Ramos (cell line): Measurements from ENCODE around the gene CNNM3.
"Not testable (repeated sequence)": the region's sequence is repeated elsewhere in the genome, so short reads cannot be mapped to it uniquely, and the experiment has no call there.

ENCODE experiments used
- in situ Hi-C: fragments of 300-500 bp; cut with MboI; formaldehyde crosslinking; loops from one replicate; pipeline ENCODE4 v1.14.3; 2022; ENCODE audit warnings: low sequenced_read_pairs; ENCODE audit not compliant: unreplicated experiment

Gene CNNM3

GRCh38 chr2:96816127-96816835 lies at the start of gene CNNM3:
Gene CNNM3, plus strand, starts transcription at chr2:96816268. Its CDS starts 10 bp downstream, at chr2:96816278.
- in situ Hi-C loops: no loop called here

GRCh38 chr2:96767135-96767871 lies 48.8 kb upstream of the CNNM3 start:
- in situ Hi-C loops: no loop called here

DNA sequence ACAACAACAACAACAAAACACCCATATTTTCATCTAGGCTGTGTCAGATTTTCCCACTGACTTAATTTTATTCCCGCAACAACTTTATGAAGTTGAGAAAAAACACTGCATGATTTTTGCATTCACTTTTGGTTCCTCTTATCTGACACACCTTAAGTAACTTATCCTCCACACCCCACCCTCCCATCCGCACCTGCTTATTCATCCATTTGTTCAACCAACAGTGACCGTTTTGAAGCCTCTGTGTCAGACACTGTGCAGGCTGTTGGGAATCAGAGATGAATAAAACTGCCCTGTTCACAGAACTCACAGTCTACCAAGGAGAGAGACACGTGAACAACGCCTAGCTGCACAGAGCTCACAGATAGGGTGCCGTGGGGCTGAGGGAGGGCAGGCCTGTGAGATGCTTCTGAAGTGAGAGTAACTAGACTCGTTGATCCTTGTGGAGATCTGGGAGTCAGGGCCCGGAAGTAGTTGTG lies 47.9 kb upstream of the CNNM3 start:
- in situ Hi-C loops: no loop called here

DNA sequence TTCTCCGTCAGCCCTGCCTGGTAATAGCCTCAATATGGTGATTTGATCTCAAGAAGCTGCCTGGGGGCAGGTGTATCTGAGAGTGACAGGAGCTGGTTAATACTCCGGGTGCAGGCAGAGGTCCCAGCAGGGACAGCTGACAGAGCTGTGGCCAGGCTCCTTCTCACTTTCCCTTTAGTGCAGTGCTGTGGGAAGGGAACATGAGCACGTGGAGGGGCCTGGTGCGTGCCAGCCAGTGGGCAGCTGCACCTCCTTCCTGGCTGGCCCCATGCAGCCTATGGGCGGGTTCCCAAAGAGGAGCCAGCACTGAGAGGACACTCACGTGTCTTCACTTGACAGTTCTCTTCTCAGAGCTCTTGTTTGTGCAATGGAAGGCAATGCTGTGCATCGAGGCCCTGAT lies 46.3 kb upstream of the CNNM3 start:
- in situ Hi-C loops: no loop called here

DNA sequence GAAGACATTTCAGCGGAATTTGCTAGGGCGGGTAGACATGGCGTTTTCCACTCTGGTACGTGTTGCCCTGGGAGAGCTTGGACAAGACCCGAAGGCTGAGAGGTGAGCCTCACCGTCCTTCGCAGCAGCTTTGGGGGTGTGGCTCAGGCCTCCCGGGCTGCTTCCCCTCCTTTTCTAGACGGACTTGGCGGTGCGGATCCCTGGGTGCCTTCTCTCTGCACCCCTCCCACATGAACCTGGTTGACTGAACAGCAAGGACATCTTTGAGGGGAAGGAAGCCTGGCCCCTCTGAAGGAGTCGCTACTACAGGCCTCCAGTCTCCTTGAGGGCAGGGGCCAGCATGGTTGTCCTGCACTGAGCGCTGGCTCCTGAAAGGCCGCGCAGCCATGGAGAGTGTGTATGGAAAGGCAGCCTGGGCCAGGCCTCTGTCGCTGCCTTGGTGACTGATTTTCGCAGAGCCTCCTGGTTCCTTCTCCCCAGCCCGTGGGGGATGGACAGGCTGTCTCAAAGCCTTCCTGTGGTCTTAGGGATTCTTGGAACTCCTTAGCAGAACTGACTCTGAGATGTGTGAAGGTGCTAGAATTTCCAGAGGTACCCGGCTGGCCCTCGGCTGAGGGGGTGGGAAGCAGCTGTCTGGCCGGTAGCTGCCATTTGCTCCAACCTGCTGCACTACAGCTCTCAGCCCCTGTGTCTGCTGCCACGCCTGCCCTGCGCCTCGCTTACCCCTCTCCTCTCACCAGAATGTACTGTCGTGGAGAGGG lies 45.4 kb upstream of the CNNM3 start:
- in situ Hi-C loops: no loop called here

- in situ Hi-C loops: no loop called here
These were observed 44.1 kb upstream of the CNNM3 start for GRCh38 chr2:96771796-96772618.

DNA sequence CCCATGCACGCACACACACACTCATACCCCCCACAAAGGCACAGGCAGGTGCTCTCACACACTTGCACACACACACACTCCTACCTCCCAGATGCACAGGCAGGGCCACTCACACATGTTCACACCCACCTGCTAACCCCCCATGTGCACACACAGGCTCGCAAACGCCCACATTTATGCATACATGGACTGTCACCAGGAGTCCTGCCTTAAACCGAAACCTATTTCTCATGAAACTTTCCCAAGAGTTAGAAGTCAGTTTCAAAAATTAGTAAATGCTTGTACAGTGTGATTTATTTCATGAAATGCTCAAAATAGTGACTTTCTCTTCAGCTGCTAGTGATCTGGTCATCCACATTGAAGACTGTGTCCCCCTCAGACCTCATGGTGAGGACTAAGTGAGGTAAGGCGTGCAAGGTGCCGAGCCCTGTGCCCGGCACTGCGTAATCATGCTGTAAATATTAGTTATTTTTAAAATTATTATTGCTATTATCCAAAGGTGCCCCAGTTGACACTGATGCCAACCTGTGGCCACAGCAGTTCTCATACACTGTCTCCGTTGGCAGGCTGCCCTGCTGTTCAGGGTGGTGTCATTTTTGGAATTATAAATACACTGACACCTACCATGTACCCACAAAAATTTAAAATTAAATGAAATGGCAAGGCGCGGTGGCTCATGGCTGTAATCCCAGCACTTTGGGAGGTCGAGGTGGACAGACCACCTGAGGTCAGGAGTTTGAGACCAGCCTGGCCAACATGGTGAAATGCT lies 43.0 kb upstream of the CNNM3 start:
- in situ Hi-C loops: no loop called here

DNA sequence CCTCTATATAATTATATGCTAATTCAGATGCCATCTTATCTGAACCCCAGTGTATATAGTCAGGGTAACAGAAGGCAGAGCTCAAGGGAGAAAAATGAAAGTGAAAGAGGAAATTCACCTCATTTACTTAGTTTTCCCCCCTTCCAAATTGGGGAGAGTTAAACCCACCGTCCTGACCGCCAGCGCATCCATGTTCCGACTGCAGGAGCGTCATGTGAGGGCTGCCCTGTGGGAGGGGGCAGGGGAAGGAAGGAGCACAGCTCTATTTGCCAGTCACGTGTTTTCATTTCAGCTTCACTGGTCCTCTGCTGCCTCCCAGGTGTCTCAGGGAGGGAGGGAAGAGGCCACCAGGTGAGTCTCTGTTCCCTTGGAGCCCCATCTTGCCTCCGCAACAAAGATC lies 42.1 kb upstream of the CNNM3 start:
- in situ Hi-C loops: no loop called here

GRCh38 chr2:96775160-96775559 lies 40.9 kb upstream of the CNNM3 start:
- in situ Hi-C loops: no loop called here

- in situ Hi-C loops: no loop called here
These were observed 32.7 kb upstream of the CNNM3 start for GRCh38 chr2:96783388-96783787.

DNA sequence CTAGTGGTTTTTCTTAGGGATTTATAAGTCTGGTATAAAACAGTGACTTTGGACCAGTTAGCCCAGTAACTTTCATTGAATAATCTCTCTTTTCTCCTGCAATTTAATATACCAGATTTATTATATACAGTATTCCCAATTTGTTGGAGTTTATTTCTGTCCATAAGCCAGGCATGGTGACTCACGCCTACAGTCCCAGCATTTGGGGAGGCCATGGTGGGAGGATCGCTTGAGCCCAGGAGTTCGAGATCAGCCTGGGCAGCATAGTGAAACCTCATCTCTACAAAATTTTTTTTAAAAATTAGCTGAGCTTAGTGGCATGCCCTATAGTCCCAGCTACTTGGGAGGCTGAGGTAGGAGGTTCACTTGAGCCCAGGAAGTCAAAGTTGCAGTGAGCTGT lies 28.7 kb upstream of the CNNM3 start:
- in situ Hi-C loops: no loop called here

DNA sequence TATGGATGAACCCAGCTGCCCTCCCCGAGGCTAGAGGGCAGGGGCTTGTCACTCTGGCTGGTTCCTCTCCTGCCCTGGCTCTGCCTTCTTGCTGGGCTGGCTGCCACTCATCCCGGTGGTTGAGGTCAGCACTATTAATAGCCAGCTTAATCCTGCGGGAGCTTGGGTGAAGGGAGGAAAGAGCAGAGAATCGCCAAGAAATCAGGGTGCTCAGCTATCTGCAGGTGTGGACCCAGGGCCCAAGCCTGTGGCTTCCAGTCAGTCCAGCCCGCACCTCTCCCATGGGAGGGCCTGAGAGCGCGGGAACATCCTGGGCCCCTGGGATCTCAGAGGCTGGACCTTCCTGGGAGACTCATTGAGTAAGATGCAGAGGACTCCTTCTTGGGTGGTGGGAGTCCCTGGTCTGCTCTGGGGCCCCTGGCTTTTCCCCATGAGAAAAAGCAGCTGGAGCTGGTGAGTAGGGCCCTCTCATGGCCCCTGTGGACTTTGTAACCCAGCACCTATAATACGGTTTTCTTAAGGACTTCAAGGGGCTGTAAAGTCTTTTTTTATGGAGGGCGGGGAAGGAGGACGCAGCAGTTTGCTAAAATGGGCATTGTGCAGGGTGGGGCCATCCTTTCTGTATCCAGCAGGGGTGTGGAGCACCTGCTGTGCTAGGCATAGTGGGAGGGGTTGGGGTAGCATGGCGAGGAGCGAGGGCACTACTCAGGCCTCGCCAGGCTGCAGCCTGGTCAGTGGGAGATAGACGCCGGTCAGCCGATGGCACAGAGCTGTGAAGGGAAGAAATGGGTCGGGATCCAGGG lies 27.4 kb upstream of the CNNM3 start:
- in situ Hi-C loops: no loop called here

- in situ Hi-C loops: no loop called here
These were observed 26.8 kb upstream of the CNNM3 start for GRCh38 chr2:96789245-96789617.

DNA sequence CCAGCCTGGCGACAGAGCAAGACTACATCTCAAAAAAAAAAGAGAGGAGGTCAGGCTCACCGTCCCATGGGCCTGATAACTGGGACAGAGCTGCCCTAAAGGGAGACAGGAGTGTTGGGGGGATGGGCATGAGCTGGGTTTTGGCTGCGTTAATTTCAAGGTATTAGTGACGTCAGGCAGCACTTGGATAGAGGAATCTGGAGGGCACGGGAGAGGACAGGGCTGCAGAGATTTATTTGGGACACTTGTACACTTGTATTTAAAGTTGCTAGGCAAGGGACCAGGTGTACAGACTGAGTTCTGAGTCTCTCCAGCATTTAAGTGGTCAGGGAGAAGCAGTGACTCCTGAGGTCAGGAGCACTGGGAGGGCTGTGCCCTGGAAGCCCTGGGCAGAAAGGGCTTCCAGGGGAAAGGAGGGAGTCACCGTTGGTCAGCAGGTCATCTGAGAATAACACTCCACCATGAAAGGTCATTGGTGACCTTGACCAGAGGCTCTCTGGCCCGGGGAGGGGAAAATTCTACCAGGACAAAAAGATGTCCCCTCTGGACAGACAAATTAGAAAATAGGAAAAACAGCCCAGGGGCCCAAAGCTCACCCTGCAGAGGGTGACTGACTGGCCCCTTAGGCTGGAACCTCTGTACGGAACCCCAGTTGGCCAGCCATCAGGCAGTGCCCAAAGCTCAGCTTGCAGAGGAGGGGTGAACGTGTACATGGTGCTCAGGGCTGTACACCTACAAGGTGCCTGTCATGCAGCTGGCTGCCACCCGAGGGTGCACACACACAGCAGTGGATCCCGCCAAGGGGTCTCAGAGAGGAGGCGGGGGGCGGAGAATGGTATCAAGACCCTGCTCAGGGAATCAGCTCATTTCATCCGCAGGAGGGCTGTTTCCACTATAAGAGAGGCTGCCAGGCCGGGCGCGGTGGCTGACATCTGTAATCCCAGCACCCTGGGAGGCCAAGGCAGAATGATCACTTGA lies 23.0 kb upstream of the CNNM3 start:
- in situ Hi-C loops: no loop called here

- in situ Hi-C loops: no loop called here
These were observed 21.0 kb upstream of the CNNM3 start for GRCh38 chr2:96795076-96795475.

- in situ Hi-C loops: not testable (repeated sequence)
These were observed 19.6 kb upstream of the CNNM3 start for GRCh38 chr2:96796497-96796896.

DNA sequence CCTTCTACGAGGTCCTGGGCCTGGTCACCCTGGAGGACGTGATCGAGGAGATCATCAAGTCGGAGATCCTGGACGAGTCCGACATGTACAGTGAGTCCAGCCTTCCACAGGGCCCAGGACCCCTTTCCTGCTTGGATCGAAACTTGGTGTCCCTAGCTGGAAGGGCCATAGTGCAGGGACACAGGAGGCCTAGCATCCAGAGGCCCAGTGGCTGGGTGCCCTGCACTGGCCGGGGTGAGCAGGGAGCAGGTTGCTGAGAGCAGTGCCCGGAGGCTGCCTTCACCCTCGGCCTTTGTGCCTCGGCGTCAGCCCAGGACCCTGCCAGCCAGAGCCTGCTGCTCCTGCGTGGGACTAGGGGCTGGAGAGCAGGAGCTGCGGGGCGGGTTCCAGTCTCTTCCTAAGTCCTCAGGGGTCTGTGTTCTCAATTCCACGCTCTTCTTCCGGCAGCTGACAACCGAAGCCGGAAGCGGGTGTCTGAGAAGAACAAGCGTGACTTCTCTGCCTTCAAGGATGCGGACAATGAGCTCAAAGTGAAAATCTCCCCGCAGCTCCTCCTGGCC lies 18.9 kb upstream of the CNNM3 start:
- in situ Hi-C loops: no loop called here
